ENCODE data around the gene SEC62. TPM values are rescaled to one million over a fixed set of nuclear protein-coding genes. Genes with fewer than 3 reads are reported as not detected.

SEC62 gene
- polyA plus RNA-seq, 3 donors = 15.6 to 117 (median 95.2) TPM

GRCh38 chr3:169954142-169954756, 12.4 kb upstream of the SEC62 start:
- WGBS (ENCODE audit: insufficient coverage) = no CpG with 5 or more reads among the region's 6 CpGs
- TF ChIP-seq CTCF (IDR thresholded peaks at IDR 0.05) = no peak
- H3K9me3 ChIP-seq (replicated peaks in 1 of 2; ENCODE audit: control insufficient read depth in 1 of 2, insufficient read depth in 1 of 2, low read length in 2 of 2) = no peaks in the 10 kb centered on the region
- peaks cover 0 to under 1% (median 0%) of the 10 kb centered on the region in 3 donors for H3K27me3 Mint-ChIP-seq (ENCODE audit: low read depth in 3 of 3)
- H4K20me1 ChIP-seq (ENCODE audit: insufficient read depth, low read length) = no peaks in the 10 kb centered on the region
- H3K4me2 ChIP-seq (replicated peaks; ENCODE audit: extremely low read depth, low read length, poor library complexity, severe bottlenecking) = peak overlapping the region; percentile 57
- peak overlapping the region; percentile 95 to 99 (median 97) for H3K27ac Mint-ChIP-seq
- H3K9ac ChIP-seq (ENCODE audit: insufficient read depth, low read length, poor library complexity, severe bottlenecking) = peak overlapping the region; percentile 63
- DNase-seq = peak; percentile 87 to 91 (median 89)
- H3K4me3 Mint-ChIP-seq = peak overlapping the region in 1 of 2 donors; percentile 67
- H3K36me3 ChIP-seq (replicated peaks in 1 of 2; ENCODE audit: control insufficient read depth in 1 of 2, insufficient read depth in 2 of 2, low read length in 2 of 2) = no peaks in the 10 kb centered on the region
- H3K36me3 Mint-ChIP-seq = peaks cover 2 to 3% of the 10 kb centered on the region in 2 donors
- H3K4me1 ChIP-seq (ENCODE audit: control insufficient read depth in 1 of 2, insufficient read depth in 2 of 2, low read length in 2 of 2) = peaks cover 40 to 46% of the 10 kb centered on the region in 2 donors
- H2AFZ ChIP-seq (ENCODE audit: insufficient read depth, low read depth, low read length, poor library complexity, severe bottlenecking) = peak overlapping the region; percentile 58
- H3K27ac ChIP-seq (ENCODE audit: low read depth in 1 of 2, low read length in 2 of 2) = peak overlapping the region; percentile 82 to 98
- H3K27me3 ChIP-seq (ENCODE audit: control insufficient read depth in 2 of 2, insufficient read depth in 2 of 2, low read length in 2 of 2) = no peaks in the 10 kb centered on the region
- no peaks in the 10 kb centered on the region for H3K79me2 ChIP-seq (ENCODE audit: insufficient read depth, low read length)
- intact Hi-C loops (cut with micrococcal nuclease) = no loop called here
- H3K9me3 Mint-ChIP-seq = peaks cover 0 to 6% (median 0%) of the 10 kb centered on the region in 7 donors
- H3K4me1 Mint-ChIP-seq = peaks cover 47% of the 10 kb centered on the region
- H3K4me3 ChIP-seq (replicated peaks in 1 of 3; ENCODE audit: low read depth in 2 of 3, low read length in 3 of 3) = peak overlapping the region in 1 of 3 experiments; percentile 42

DNA sequence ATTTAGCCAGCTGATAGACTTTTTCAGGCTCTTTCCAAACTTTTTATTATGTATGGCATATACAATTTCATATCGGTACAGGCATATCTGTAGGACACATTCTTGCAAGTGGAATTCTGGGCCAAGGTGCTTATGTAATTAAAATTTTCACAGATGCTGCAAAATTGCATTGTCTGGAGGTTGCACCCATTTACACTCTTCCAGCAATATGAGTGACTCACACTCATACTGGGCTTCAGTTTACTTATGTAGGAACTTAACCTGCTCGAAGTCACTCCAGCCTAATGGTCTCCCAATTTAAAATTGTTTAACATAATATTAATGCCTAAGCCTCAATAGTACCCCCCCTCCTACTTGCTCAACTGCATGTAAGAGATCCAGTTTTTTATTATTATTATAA, 11.2 kb upstream of the SEC62 start:
- H3K36me3 ChIP-seq (replicated peaks in 1 of 2; ENCODE audit: control insufficient read depth in 1 of 2, insufficient read depth in 2 of 2, low read length in 2 of 2) = no peaks in the 10 kb centered on the region
- peaks cover 40 to 46% of the 10 kb centered on the region in 2 donors for H3K4me1 ChIP-seq (ENCODE audit: control insufficient read depth in 1 of 2, insufficient read depth in 2 of 2, low read length in 2 of 2)
- H4K20me1 ChIP-seq (ENCODE audit: insufficient read depth, low read length) = no peaks in the 10 kb centered on the region
- peaks cover 2 to 3% of the 10 kb centered on the region in 2 donors for H3K36me3 Mint-ChIP-seq
- H3K9me3 Mint-ChIP-seq = peaks cover 0 to 6% (median 0%) of the 10 kb centered on the region in 7 donors
- H3K27ac Mint-ChIP-seq = peak overlapping the region; percentile 82 to 99 (median 96)
- H3K9me3 ChIP-seq (replicated peaks in 1 of 2; ENCODE audit: control insufficient read depth in 1 of 2, insufficient read depth in 1 of 2, low read length in 2 of 2) = no peaks in the 10 kb centered on the region
- peaks cover 47% of the 10 kb centered on the region for H3K4me1 Mint-ChIP-seq
- peak in 2 of 3 donors; percentile 53 to 55 for DNase-seq
- H3K79me2 ChIP-seq (ENCODE audit: insufficient read depth, low read length) = no peaks in the 10 kb centered on the region
- no peak overlapping the region for H2AFZ ChIP-seq (ENCODE audit: insufficient read depth, low read depth, low read length, poor library complexity, severe bottlenecking)
- no peak overlapping the region for H3K4me2 ChIP-seq (replicated peaks; ENCODE audit: extremely low read depth, low read length, poor library complexity, severe bottlenecking)
- WGBS (ENCODE audit: insufficient coverage) = no CpG with 5 or more reads among the region's 2 CpGs
- no peaks in the 10 kb centered on the region for H3K27me3 ChIP-seq (ENCODE audit: control insufficient read depth in 2 of 2, insufficient read depth in 2 of 2, low read length in 2 of 2)
- intact Hi-C loops (cut with micrococcal nuclease) = no loop called here
- no peak overlapping the region for H3K4me3 Mint-ChIP-seq
- peaks cover 0 to 2% (median 0%) of the 10 kb centered on the region in 3 donors for H3K27me3 Mint-ChIP-seq (ENCODE audit: low read depth in 3 of 3)
- H3K9ac ChIP-seq (ENCODE audit: insufficient read depth, low read length, poor library complexity, severe bottlenecking) = no peak overlapping the region
- H3K4me3 ChIP-seq (replicated peaks in 1 of 3; ENCODE audit: low read depth in 2 of 3, low read length in 3 of 3) = no peak overlapping the region
- H3K27ac ChIP-seq (ENCODE audit: low read depth in 1 of 2, low read length in 2 of 2) = peak overlapping the region in 1 of 2 donors; percentile 98
- TF ChIP-seq CTCF (IDR thresholded peaks at IDR 0.05) = no peak

Data from CD14-positive monocyte (primary cell).